GM12878 (cell line): ENCODE data around the gene HPD. TPM values are rescaled to one million over a fixed set of nuclear protein-coding genes. Genes with fewer than 3 reads are reported as not detected.

Experiments used
- ATF3 ChIP-seq: IDR thresholded peaks from 2 replicates; pipeline ENCODE4 v1.6.1; 2011; ENCODE audit warnings: low read depth, mild to moderate bottlenecking, low read length, moderate library complexity, borderline replicate concordance; ENCODE audit errors: extremely low read depth
- EGR1 ChIP-seq, 2 experiments: IDR thresholded peaks; 1 replicate in 1 of 2; 2 replicates in 1 of 2; pipeline ENCODE4 v1.6.1; 2011 to 2012; ENCODE audit warnings: low read depth in 2 of 2, low read length in 2 of 2, borderline replicate concordance in 1 of 2, mild to moderate bottlenecking in 1 of 2, moderate library complexity in 1 of 2
- HDAC6 ChIP-seq: fragments of 200-600 bp; sonication (generic); IDR thresholded peaks from one replicate; pipeline ENCODE4 v1.8.0; 2017; ENCODE audit warnings: antibody characterized with exemption; ENCODE audit not compliant: unreplicated experiment
- HDGF ChIP-seq: fragments of 450-650 bp; IDR thresholded peaks from 2 replicates; pipeline ENCODE4 v1.6.1; 2016; ENCODE audit warnings: antibody characterized with exemption
- IKZF1 ChIP-seq: fragments of 450-650 bp; conservative IDR thresholded peaks from 2 replicates; pipeline ENCODE4 v1.6.1; 2017; ENCODE audit warnings: antibody characterized with exemption, mild to moderate bottlenecking
- LARP7 ChIP-seq: fragments of 450-650 bp; IDR thresholded peaks from 2 replicates; pipeline ENCODE4 v1.6.1; 2017; ENCODE audit warnings: mild to moderate bottlenecking
- MEF2A ChIP-seq: IDR thresholded peaks from 2 replicates; pipeline ENCODE4 v1.6.1; 2011; ENCODE audit warnings: low read depth, mild to moderate bottlenecking, low read length, moderate library complexity; ENCODE audit not compliant: insufficient read depth
- MXI1 ChIP-seq: fragments of 150-350 bp; IDR thresholded peaks from 2 replicates; pipeline ENCODE4 v1.6.1; 2011; ENCODE audit warnings: low read depth, mild to moderate bottlenecking, inconsistent platforms, low read length, improper control_type of control experiment
- NBN ChIP-seq: fragments of 450-650 bp; IDR thresholded peaks from 2 replicates; pipeline ENCODE4 v1.6.1; 2016
- NR2F1 ChIP-seq: fragments of 450-650 bp; conservative IDR thresholded peaks from 2 replicates; pipeline ENCODE4 v1.6.1; 2017; ENCODE audit warnings: mild to moderate bottlenecking
- POLR2A ChIP-seq: IDR thresholded peaks from 2 replicates; pipeline ENCODE4 v1.6.1; 2011; ENCODE audit warnings: low read depth, mild to moderate bottlenecking, low read length
- REST ChIP-seq: IDR thresholded peaks from 2 replicates; pipeline ENCODE4 v1.6.1; 2012; ENCODE audit warnings: mild to moderate bottlenecking, low read depth, low read length
- SMAD1 ChIP-seq: fragments of 450-650 bp; IDR thresholded peaks from 2 replicates; pipeline ENCODE4 v1.6.1; 2018; ENCODE audit warnings: mild to moderate bottlenecking, low read depth; ENCODE audit not compliant: partially characterized antibody
- SRF ChIP-seq, 2 experiments: IDR thresholded peaks; 2 replicates each; pipeline ENCODE4 v1.6.1; 2011; ENCODE audit warnings: low read depth in 2 of 2, low read length in 2 of 2, mild to moderate bottlenecking in 1 of 2, moderate library complexity in 1 of 2
- TARDBP ChIP-seq: IDR thresholded peaks from 2 replicates; pipeline ENCODE4 v1.6.1; 2016; ENCODE audit warnings: borderline replicate concordance
- USF2 ChIP-seq: IDR thresholded peaks from 2 replicates; pipeline ENCODE4 v1.6.1; 2011; ENCODE audit warnings: low read depth, low read length, improper control_type of control experiment, borderline replicate concordance
- YY1 ChIP-seq: IDR thresholded peaks from 2 replicates; pipeline ENCODE4 v1.6.1; 2011; ENCODE audit warnings: low read depth, mild to moderate bottlenecking, low read length
- ZBTB33 ChIP-seq: fragments of 450-650 bp; IDR thresholded peaks from 2 replicates; pipeline ENCODE4 v1.6.1; 2017; ENCODE audit warnings: mild to moderate bottlenecking
- ZNF592 ChIP-seq: fragments of 450-650 bp; IDR thresholded peaks from 2 replicates; pipeline ENCODE4 v1.6.1; 2017; ENCODE audit warnings: mild to moderate bottlenecking, moderate library complexity
- polyA plus RNA-seq, 11 experiments: library from polyadenylated mRNA; depleted of rRNA in 4 of 11; unstranded in 6 of 11; stranded (reverse) in 5 of 11; fragments of >200 nt; fragmentation: Nextera tagmentation in 4 of 11; fragmentation: Illumina TruSeq in 1 of 11; extraction: Ambion mirVana in 4 of 11; extraction: Trizol in 1 of 11; gene quantifications; 1 replicate in 1 of 11; 2 replicates in 10 of 11; pipeline versions ENCODE4 v1.2.1 to v1.2.3, GENCODE V29; 2011 to 2016; ENCODE audit warnings: inconsistent platforms in 2 of 11, missing spikeins in 2 of 11, low read depth in 1 of 11
- total RNA-seq, 4 experiments: library from RNA; depleted of rRNA in 3 of 4; stranded (reverse); fragments of >200 nt in 3 of 4; fragmentation: Illumina TruSeq in 1 of 4; extraction: Trizol in 1 of 4; gene quantifications; 2 replicates each; pipeline versions ENCODE4 v1.2.1 to v1.2.3, GENCODE V29; 2013 to 2021

HPD gene
- total and polyA plus RNA-seq, 10 of the 15 experiments (the other 5 are each of a cell fraction or from before 2014, with no cell fraction given), result 0.04 to 0.69 (median 0.28) TPM; not detected in 7

- TF ChIP-seq NR2F1, result peak; percentile 74
- TF ChIP-seq HDAC6, result no peak
- peak in 1 of 2 experiments; percentile 66; a peak in 2 of 4 replicates for TF ChIP-seq SRF (IDR thresholded peaks at IDR 0.05; ENCODE audit: low read depth in 2 of 2, low read length in 2 of 2)
- TF ChIP-seq TARDBP, result peak; percentile 74; the same call in 1 of the 2 replicates
- TF ChIP-seq POLR2A, result peak; percentile 73
- peak; percentile 84 for TF ChIP-seq LARP7
- no peak; the same call in 1 of the 2 replicates for TF ChIP-seq ATF3
- TF ChIP-seq ZBTB33, result peak; percentile 80; the same call in 1 of the 2 replicates
- TF ChIP-seq MEF2A, result peak; percentile 73; the same call in 1 of the 2 replicates
- TF ChIP-seq ZNF592, result peak; percentile 97
- TF ChIP-seq EGR1 (IDR thresholded peaks at IDR 0.05; ENCODE audit: borderline replicate concordance in 1 of 2, low read depth in 2 of 2, low read length in 2 of 2), result peak; percentile 19 to 34; a peak in 2 of 3 replicates
- peak; percentile 90 for TF ChIP-seq YY1
- TF ChIP-seq REST, result peak; percentile 43; the same call in 1 of the 2 replicates
- peak; percentile 86; the same call in 1 of the 2 replicates for TF ChIP-seq MXI1
- TF ChIP-seq NBN, result peak; percentile 89
- peak; percentile 77; the same call in 1 of the 2 replicates for TF ChIP-seq IKZF1
- TF ChIP-seq SMAD1, result no peak
- TF ChIP-seq HDGF, result peak; percentile 78; the same call in 1 of the 2 replicates
- no peak for TF ChIP-seq USF2
These were observed 64.7 kb downstream of the HPD start (continued) for GRCh38 chr12:121793838-121794533.
